Ishikawa (cell line): ENCODE data around the gene EML1.

ENCODE experiments used
- CREB1 ChIP-seq: IDR thresholded peaks from 2 replicates; pipeline ENCODE4 v1.6.1; 2012; ENCODE audit warnings: low read depth
- EP300 ChIP-seq: IDR thresholded peaks from 2 replicates; pipeline ENCODE4 v1.6.1; 2012; ENCODE audit warnings: borderline replicate concordance
- MAX ChIP-seq: IDR thresholded peaks from 2 replicates; pipeline ENCODE4 v1.6.1; 2012
- RAD21 ChIP-seq: IDR thresholded peaks from 2 replicates; pipeline ENCODE4 v1.6.1; 2012; ENCODE audit warnings: low read depth
- TCF12 ChIP-seq: IDR thresholded peaks from 2 replicates; pipeline ENCODE4 v1.6.1; 2012; ENCODE audit warnings: low read depth
- TEAD4 ChIP-seq: IDR thresholded peaks from 2 replicates; pipeline ENCODE4 v1.6.1; 2012
- USF1 ChIP-seq: IDR thresholded peaks from 2 replicates; pipeline ENCODE4 v1.6.1; 2012

Gene EML1

GRCh38 chr14:99991331-99991730 lies 198.1 kb downstream of the EML1 start:
- no peak for TF ChIP-seq TCF12
- TF ChIP-seq USF1 = no peak
- TF ChIP-seq MAX = no peak
- TF ChIP-seq RAD21 = no peak
- TF ChIP-seq TEAD4 = no peak
- no peak for TF ChIP-seq CREB1
- TF ChIP-seq EP300 = no peak
